PC-3 (cell line): ENCODE data around the gene LRIT1.

Source experiments
- CTCF ChIP-seq: fragments of 300-600 bp; sonication (generic); conservative IDR thresholded peaks from 2 replicates; pipeline ENCODE4 v1.5.1; 2017; ENCODE audit warnings: antibody characterized with exemption, low read depth, mild to moderate bottlenecking, low read length
- EZH2phosphoT487 ChIP-seq: fragments of 300-600 bp; sonication (generic); IDR thresholded peaks from 2 replicates; pipeline ENCODE4 v1.6.1; 2018; ENCODE audit warnings: mild to moderate bottlenecking, antibody characterized with exemption, low read length, borderline replicate concordance

GRCh38 chr10:84213076-84213475 lies 28.3 kb downstream of the LRIT1 start:
- TF ChIP-seq CTCF (no peak), EZH2phosphoT487 (no peak)
